GM12872 (cell line): ENCODE measurements around the gene NBAS.

Experiments used
- TF ChIP-seq, protein P1 (sequence below): IDR thresholded peaks from 3 replicates; pipeline ENCODE4 v1.5.1; 2011; ENCODE audit warnings: low read depth, mild to moderate bottlenecking, low read length, moderate library complexity; ENCODE audit not compliant: insufficient read depth

The NBAS gene

DNA sequence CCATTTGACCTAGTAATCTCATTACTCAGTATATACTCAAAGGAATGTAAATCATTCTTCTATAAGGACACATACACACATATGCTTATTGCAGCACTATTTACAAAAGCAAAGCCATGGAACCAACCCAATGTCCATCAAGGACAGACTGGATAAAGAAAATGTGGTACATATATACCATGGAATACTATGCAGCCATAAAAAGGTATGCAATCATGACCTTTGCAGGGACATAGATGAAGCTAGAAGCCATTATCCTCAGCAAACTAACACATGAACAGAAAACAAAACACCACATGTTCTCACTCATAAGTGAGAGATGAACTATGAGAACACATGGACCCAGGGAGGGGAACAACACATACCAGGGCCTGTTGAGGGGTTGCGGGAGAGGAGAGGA lies 214.5 kb downstream of the NBAS start:
- TF ChIP-seq, protein P1, sequence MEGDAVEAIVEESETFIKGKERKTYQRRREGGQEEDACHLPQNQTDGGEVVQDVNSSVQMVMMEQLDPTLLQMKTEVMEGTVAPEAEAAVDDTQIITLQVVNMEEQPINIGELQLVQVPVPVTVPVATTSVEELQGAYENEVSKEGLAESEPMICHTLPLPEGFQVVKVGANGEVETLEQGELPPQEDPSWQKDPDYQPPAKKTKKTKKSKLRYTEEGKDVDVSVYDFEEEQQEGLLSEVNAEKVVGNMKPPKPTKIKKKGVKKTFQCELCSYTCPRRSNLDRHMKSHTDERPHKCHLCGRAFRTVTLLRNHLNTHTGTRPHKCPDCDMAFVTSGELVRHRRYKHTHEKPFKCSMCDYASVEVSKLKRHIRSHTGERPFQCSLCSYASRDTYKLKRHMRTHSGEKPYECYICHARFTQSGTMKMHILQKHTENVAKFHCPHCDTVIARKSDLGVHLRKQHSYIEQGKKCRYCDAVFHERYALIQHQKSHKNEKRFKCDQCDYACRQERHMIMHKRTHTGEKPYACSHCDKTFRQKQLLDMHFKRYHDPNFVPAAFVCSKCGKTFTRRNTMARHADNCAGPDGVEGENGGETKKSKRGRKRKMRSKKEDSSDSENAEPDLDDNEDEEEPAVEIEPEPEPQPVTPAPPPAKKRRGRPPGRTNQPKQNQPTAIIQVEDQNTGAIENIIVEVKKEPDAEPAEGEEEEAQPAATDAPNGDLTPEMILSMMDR: no peak

DNA sequence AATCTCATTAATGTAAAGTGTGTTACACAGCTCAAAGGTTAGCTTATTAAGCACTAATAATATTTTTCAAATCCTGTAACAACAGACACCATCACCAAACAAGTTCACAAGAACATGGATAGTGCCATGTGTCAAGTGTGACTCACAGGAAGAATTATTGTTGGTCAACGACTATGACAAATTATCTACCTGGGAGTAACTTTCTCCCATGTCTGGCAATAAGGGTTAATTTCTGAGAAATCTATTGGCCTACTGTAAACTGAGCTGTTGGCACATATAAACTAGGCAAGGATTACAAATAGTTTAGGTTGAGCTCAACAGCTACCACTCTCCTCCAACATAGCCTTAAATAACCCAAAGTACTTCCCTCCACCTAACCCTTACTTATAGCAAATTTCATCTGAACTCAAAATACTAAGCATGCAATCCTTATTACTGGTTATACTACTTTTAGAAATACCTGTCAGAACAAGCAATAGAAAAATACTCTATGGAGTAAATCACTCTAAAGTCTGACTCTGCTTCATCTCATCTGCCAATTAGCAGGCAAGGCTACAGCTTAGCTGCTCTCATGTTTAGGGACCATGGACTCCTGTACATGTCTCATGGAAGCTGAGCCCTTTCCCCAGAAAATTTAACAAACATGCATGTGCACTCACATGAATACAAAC lies 223.0 kb downstream of the NBAS start:
- TF ChIP-seq, protein P1: no peak

DNA sequence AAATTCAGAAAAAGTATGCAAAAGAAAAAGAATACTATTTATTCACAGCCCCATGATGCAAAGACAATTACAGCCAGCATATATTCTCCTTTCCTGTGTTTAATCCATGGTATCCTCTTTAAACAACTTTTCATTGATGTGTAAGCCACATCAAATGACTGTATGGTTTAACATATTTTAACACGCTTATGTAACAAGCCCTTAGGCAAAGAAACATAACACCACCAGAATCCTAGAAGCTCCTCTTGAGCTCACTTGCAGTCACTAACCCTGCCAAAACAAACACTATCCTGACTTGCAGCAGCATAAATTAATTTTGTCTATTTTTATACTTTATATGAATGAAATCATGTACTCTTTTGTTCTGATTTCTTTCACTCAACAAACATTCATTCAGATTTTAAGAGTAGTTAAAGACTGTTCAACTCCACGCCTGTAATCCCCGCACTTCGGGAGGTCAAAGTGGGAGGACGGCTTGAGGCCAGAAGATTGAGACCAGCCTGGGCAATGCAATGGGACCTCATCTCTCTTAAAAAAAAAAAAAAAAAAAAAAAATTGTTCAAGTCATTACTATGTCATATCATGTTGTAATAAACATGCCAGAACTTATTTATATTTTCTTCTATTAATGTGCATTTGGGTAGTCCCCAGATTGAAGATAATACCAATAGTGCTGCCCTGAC lies 226.3 kb downstream of the NBAS start:
- TF ChIP-seq, protein P1: no peak

DNA sequence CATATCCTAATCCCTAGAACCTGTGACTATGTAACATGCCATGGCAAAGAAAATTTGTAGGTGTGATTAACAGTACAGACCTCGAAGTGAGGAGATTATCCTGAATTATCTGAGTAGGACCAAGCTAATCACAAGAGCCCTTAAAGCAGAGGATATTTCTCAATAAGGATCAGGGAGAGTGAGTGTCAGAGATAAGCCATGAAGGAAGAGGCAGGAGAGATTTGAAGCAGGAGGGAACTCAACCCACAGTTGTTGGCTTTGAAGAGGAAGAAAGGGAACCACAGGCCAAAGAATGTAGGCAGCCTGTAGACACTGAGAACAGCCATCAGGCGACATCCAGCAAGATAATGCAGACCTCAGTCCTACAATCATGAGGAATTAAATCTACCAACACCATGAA lies 229.3 kb downstream of the NBAS start:
- TF ChIP-seq, protein P1: no peak

DNA sequence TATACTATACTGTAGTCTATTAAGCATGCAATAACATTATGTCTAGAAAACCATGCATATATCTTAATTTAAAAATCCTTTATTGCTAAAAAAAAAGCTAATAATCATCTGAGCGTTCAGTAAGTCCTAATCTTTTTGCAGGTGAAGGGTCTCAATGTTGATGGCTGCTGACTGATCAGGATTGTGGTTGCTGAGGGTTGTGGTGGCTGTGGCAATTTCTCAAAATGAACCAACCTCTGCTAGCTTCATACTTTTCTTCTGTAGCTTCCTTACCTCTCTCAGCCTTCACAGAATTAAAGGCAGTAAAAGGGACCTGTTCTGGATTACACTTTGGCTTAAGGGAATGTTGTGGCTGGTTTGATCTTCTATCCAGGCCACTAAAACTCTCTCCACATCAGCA lies 235.8 kb downstream of the NBAS start:
- TF ChIP-seq, protein P1: no peak

DNA sequence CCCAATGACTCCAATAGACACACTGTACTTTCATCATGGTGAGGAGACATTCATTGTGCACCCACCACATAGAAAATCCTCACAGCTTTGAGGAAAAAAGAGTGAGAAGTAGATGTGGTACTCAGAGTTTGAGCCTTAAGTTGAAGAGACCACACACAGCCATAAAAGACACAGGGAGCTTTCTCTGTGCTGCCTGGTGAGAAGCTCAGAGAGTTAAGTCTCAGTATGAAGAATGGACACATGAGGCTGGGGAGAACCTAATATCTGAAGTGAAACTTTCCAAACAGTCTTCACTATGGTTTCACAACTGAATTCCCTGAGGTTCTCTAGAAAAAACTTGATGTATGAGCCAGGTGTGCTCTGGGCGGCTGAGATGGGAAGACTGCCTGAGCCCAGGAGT lies 237.9 kb downstream of the NBAS start:
- TF ChIP-seq, protein P1: no peak

DNA sequence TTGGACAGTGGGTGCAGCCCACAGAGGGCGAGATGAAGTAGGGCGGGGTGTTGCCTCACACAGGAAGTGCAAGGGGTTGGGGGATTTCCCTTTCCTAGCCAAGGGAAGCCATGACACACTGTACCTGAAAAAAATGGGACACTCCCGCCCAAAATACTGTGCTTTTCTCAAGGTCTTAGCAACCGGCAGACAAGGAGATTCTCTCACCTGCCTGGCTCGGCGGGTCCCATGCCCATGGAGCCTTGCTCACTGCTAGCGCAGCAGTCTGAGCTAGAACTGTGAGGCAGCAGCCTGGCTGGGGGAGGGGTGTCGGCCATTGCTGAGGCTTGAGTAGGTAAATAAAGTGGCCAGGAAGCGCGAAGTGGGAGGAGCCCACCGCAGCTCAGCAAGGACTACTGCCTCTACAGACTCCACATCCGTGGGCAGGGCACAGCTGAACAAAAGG lies 244.7 kb downstream of the NBAS start:
- TF ChIP-seq, protein P1: no peak
